H1 (cell line): ENCODE data around the gene WBP1.

ENCODE experiments used
- ATF3 ChIP-seq: IDR thresholded peaks from 2 replicates; pipeline ENCODE4 v1.6.1; 2011; ENCODE audit warnings: low read depth, mild to moderate bottlenecking, low read length; ENCODE audit not compliant: insufficient read depth
- BRCA1 ChIP-seq: IDR thresholded peaks from 2 replicates; pipeline ENCODE4 v1.6.1; 2012; ENCODE audit warnings: low read depth, low read length, improper control_type of control experiment
- CEBPB ChIP-seq: IDR thresholded peaks from 2 replicates; pipeline ENCODE4 v1.6.1; 2012; ENCODE audit warnings: low read depth, low read length
- CTCF ChIP-seq, 3 experiments: IDR thresholded peaks; 1 replicate in 2 of 3; 2 replicates in 1 of 3; pipeline versions ENCODE4 v1.5.1 to v1.6.1; 2011; ENCODE audit warnings: low read length in 3 of 3, mild to moderate bottlenecking in 3 of 3, inconsistent platforms in 2 of 3, low read depth in 1 of 3, moderate library complexity in 1 of 3; ENCODE audit not compliant: insufficient read depth in 1 of 3; ENCODE audit errors: control extremely low read depth in 1 of 3
- EZH2 ChIP-seq: fragments of 200-600 bp; sonication (generic); IDR thresholded peaks from 2 replicates; pipeline ENCODE4 v1.7.1; 2012; ENCODE audit warnings: low read depth, mild to moderate bottlenecking, moderate library complexity, low read length, inconsistent platforms; ENCODE audit not compliant: severe bottlenecking
- JUND ChIP-seq: IDR thresholded peaks from 2 replicates; pipeline ENCODE4 v1.6.1; 2011; ENCODE audit warnings: mild to moderate bottlenecking, improper control_type of control experiment, low read length
- KDM1A ChIP-seq: fragments of 200-600, 300-600 bp; sonication (generic); IDR thresholded peaks from 2 replicates; pipeline ENCODE4 v1.7.1; 2016; ENCODE audit warnings: mild to moderate bottlenecking, low read length, borderline replicate concordance
- POLR2AphosphoS5 ChIP-seq: IDR thresholded peaks from 2 replicates; pipeline ENCODE4 v1.6.1; 2011; ENCODE audit warnings: low read depth, low read length
- RXRA ChIP-seq: IDR thresholded peaks from 2 replicates; pipeline ENCODE4 v1.6.1; 2011; ENCODE audit warnings: low read depth, mild to moderate bottlenecking, low read length, moderate library complexity; ENCODE audit not compliant: insufficient read depth
- SP1 ChIP-seq: IDR thresholded peaks from 2 replicates; pipeline ENCODE4 v1.6.1; 2011; ENCODE audit warnings: low read depth, low read length
- TEAD4 ChIP-seq: IDR thresholded peaks from 2 replicates; pipeline ENCODE4 v1.6.1; 2012; ENCODE audit warnings: low read depth, low read length, inconsistent platforms, mixed read lengths
- TF ChIP-seq, protein P1 (sequence below): IDR thresholded peaks from 2 replicates; pipeline ENCODE4 v1.6.1; 2011; ENCODE audit warnings: low read length, improper control_type of control experiment

- no peak for TF ChIP-seq SP1
- TF ChIP-seq CTCF (IDR thresholded peaks at IDR 0.05; ENCODE audit: control extremely low read depth in 1 of 3, insufficient read depth in 1 of 3, low read depth in 1 of 3, low read length in 3 of 3), result no peak
- TF ChIP-seq ATF3, result no peak
- no peak for TF ChIP-seq EZH2
- no peak for TF ChIP-seq BRCA1
- no peak for TF ChIP-seq JUND
- TF ChIP-seq, protein P1, sequence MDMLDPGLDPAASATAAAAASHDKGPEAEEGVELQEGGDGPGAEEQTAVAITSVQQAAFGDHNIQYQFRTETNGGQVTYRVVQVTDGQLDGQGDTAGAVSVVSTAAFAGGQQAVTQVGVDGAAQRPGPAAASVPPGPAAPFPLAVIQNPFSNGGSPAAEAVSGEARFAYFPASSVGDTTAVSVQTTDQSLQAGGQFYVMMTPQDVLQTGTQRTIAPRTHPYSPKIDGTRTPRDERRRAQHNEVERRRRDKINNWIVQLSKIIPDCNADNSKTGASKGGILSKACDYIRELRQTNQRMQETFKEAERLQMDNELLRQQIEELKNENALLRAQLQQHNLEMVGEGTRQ, result no peak
- TF ChIP-seq POLR2AphosphoS5, result no peak
- no peak for TF ChIP-seq KDM1A
- TF ChIP-seq CEBPB, result no peak
- TF ChIP-seq TEAD4, result no peak
- TF ChIP-seq RXRA, result no peak
Measured at GRCh38 chr2:74462054-74462785, 4.0 kb downstream of the WBP1 start.
